ENCODE results near the gene TMEM168. TPM values are rescaled to one million over a fixed set of nuclear protein-coding genes. Genes with fewer than 3 reads are reported as not detected.
"Not testable (repeated sequence)": the region's sequence is repeated elsewhere in the genome, so short reads cannot be mapped to it uniquely, and the experiment has no call there.

Gene TMEM168
- 20.6 TPM for total RNA-seq
- long read RNA-seq, full-length matches to known transcripts = 46 of 63 reads
- long read RNA-seq, partial matches to known transcripts = 1 of 63 reads
- long read RNA-seq, other reads (novel, unspliced or antisense) = 16 of 63 reads

GRCh38 chr7:112789817-112790585, at the start of gene TMEM168:
Gene TMEM168, minus strand, starts transcription at chr7:112790393. Its CDS starts 5,568 bp downstream, at chr7:112784825.
- peak; percentile 91 for DNase-seq (ENCODE audit: low spot score)
- intact Hi-C loops (cut with DNase I) = loop anchor here (10.0 kb wide), 1 partner anchor 215 kb away; no protein-coding TSS in a partner anchor

- intact Hi-C loops (cut with DNase I); DNase-seq (ENCODE audit: low spot score): not testable (repeated sequence)
These were observed 45.7 kb upstream of the TMEM168 start for GRCh38 chr7:112835928-112836327.

- DNase-seq (ENCODE audit: low spot score) = no peak
- intact Hi-C loops (cut with DNase I) = no loop called here
These were observed 42.9 kb upstream of the TMEM168 start for GRCh38 chr7:112833082-112833481.

- intact Hi-C loops (cut with DNase I) = no loop called here
- no peak for DNase-seq (ENCODE audit: low spot score)
These were observed 40.6 kb upstream of the TMEM168 start for GRCh38 chr7:112830769-112831168.

- intact Hi-C loops (cut with DNase I) = no loop called here
- no peak for DNase-seq (ENCODE audit: low spot score)
These were observed 38.5 kb upstream of the TMEM168 start for GRCh38 chr7:112828696-112829095.

GRCh38 chr7:112821345-112821744, 31.2 kb upstream of the TMEM168 start:
- intact Hi-C loops (cut with DNase I) = no loop called here

GRCh38 chr7:112819536-112819935, 29.3 kb upstream of the TMEM168 start:
- intact Hi-C loops (cut with DNase I) = no loop called here
- DNase-seq (ENCODE audit: low spot score) = no peak

More at GRCh38 chr7:112821345-112821744, 31.2 kb upstream of the TMEM168 start:
- no peak for DNase-seq (ENCODE audit: low spot score)

- no peak for DNase-seq (ENCODE audit: low spot score)
- intact Hi-C loops (cut with DNase I) = no loop called here
These were observed 16.0 kb upstream of the TMEM168 start for GRCh38 chr7:112806156-112806555.

- intact Hi-C loops (cut with DNase I) = no loop called here
- DNase-seq (ENCODE audit: low spot score) = no peak
These were observed 12.2 kb upstream of the TMEM168 start for GRCh38 chr7:112802406-112802805.

- intact Hi-C loops (cut with DNase I) = no loop called here
These were observed 10.3 kb upstream of the TMEM168 start for GRCh38 chr7:112800486-112800885.

GRCh38 chr7:112799448-112800120, 9.4 kb upstream of the TMEM168 start:
- intact Hi-C loops (cut with DNase I) = no loop called here
- no peak for DNase-seq (ENCODE audit: low spot score)

More at GRCh38 chr7:112800486-112800885, 10.3 kb upstream of the TMEM168 start:
- DNase-seq (ENCODE audit: low spot score) = no peak

GRCh38 chr7:112798274-112799159, 8.3 kb upstream of the TMEM168 start:
- no peak for DNase-seq (ENCODE audit: low spot score)
- intact Hi-C loops (cut with DNase I) = no loop called here

GRCh38 chr7:112796552-112796951, 6.4 kb upstream of the TMEM168 start:
- intact Hi-C loops (cut with DNase I); DNase-seq (ENCODE audit: low spot score): not testable (repeated sequence)

GRCh38 chr7:112792441-112792840, 2.2 kb upstream of the TMEM168 start:
- intact Hi-C loops (cut with DNase I) = no loop called here
- no peak for DNase-seq (ENCODE audit: low spot score)

- intact Hi-C loops (cut with DNase I) = no loop called here
- no peak for DNase-seq (ENCODE audit: low spot score)
These were observed 1.4 kb upstream of the TMEM168 start for GRCh38 chr7:112791465-112792168.

GRCh38 chr7:112790586-112791003, 402 bp upstream of the TMEM168 start:
- no peak for DNase-seq (ENCODE audit: low spot score)
- intact Hi-C loops (cut with DNase I) = no loop called here

- intact Hi-C loops (cut with DNase I) = loop anchor here (10.0 kb wide), 1 partner anchor 215 kb away; no protein-coding TSS in a partner anchor
These were observed 758 bp downstream of the TMEM168 start for GRCh38 chr7:112789453-112789816.

GRCh38 chr7:112788778-112789343, 1.3 kb downstream of the TMEM168 start:
- intact Hi-C loops (cut with DNase I) = loop anchor here (10.0 kb wide), 1 partner anchor 214 kb away; no protein-coding TSS in a partner anchor
- DNase-seq (ENCODE audit: low spot score) = no peak

More at GRCh38 chr7:112789453-112789816, 758 bp downstream of the TMEM168 start:
- DNase-seq (ENCODE audit: low spot score) = no peak
